Measurements from ENCODE around the gene CCDC121.

Gene CCDC121

GRCh38 chr2:27581417-27582128, 47.2 kb downstream of the CCDC121 start:
- no peak for DNase-seq

Data from stimulated activated naive CD4-positive, alpha-beta T cell (primary cell).